DOHH2 (cell line): Measurements from ENCODE around the gene FMNL1.

Experiments used
- H3F3A ChIP-seq: fragments of 200-600 bp; sonication (generic), shearing (Covaris generic); 2 replicates; pipeline ENCODE4 v1.6.0; 2016; ENCODE audit warnings: antibody characterized with exemption, mild to moderate bottlenecking; ENCODE audit not compliant: control insufficient read depth, insufficient read depth
- H3K27ac ChIP-seq: fragments of 200-600 bp; sonication (generic); 2 replicates; pipeline ENCODE4 v1.5.1; 2014; ENCODE audit warnings: low read depth, mild to moderate bottlenecking, low read length, moderate library complexity
- H3K27me3 ChIP-seq: fragments of 200-600 bp; sonication (generic); 2 replicates; pipeline ENCODE4 v1.6.1; 2014; ENCODE audit warnings: mild to moderate bottlenecking, low read length, mixed read lengths; ENCODE audit not compliant: control insufficient read depth
- H3K36me3 ChIP-seq: fragments of 200-600 bp; sonication (generic); 2 replicates; pipeline ENCODE4 v1.6.1; 2014; ENCODE audit warnings: mild to moderate bottlenecking, low read length, moderate library complexity, mixed read lengths; ENCODE audit not compliant: control insufficient read depth
- H3K4me1 ChIP-seq: fragments of 200-600 bp; sonication (generic); 2 replicates; pipeline ENCODE4 v1.6.1; 2014; ENCODE audit warnings: mild to moderate bottlenecking, low read length, mixed read lengths; ENCODE audit not compliant: control insufficient read depth
- H3K4me2 ChIP-seq: fragments of 200-600 bp; sonication (generic); 2 replicates; pipeline ENCODE4 v1.6.0; 2014; ENCODE audit warnings: mild to moderate bottlenecking, low read length, moderate library complexity
- H3K4me3 ChIP-seq: fragments of 200-600 bp; sonication (generic); 2 replicates; pipeline ENCODE4 v1.5.1; 2014; ENCODE audit warnings: mild to moderate bottlenecking, low read length, mixed read lengths
- H3K79me2 ChIP-seq: fragments of 200-600 bp; sonication (generic); 2 replicates; pipeline ENCODE4 v1.6.1; 2014; ENCODE audit warnings: mild to moderate bottlenecking, low read length, mixed read lengths; ENCODE audit not compliant: control insufficient read depth
- H3K9me2 ChIP-seq: fragments of 200-600 bp; sonication (generic); replicated peaks from 2 replicates; pipeline ENCODE4 v1.6.1; 2014; ENCODE audit warnings: mild to moderate bottlenecking, low read length, mixed read lengths; ENCODE audit not compliant: control insufficient read depth
- H3K9me3 ChIP-seq: fragments of 200-600 bp; sonication (generic); 2 replicates; pipeline ENCODE4 v1.6.1; 2014; ENCODE audit warnings: antibody characterized with exemption, low read length, mixed read lengths; ENCODE audit not compliant: control insufficient read depth, insufficient read depth
- H4K20me1 ChIP-seq: fragments of 200-600 bp; sonication (generic); 2 replicates; pipeline ENCODE4 v1.6.0; 2014; ENCODE audit warnings: low read depth, mild to moderate bottlenecking, antibody characterized with exemption, low read length, moderate library complexity; ENCODE audit not compliant: control insufficient read depth, insufficient read depth
- CTCF ChIP-seq: fragments of 200-600 bp; sonication (generic); IDR thresholded peaks from one replicate; pipeline ENCODE4 v1.5.1; 2014; ENCODE audit warnings: antibody characterized with exemption, mild to moderate bottlenecking, low read depth, low read length; ENCODE audit not compliant: poor library complexity, severe bottlenecking
- EZH2phosphoT487 ChIP-seq: fragments of 200-600 bp; sonication (generic); IDR thresholded peaks from 2 replicates; pipeline ENCODE4 v1.6.1; 2017; ENCODE audit warnings: borderline replicate concordance, mild to moderate bottlenecking, antibody characterized with exemption, low read length, moderate library complexity, mixed read lengths

The FMNL1 gene

GRCh38 chr17:45260204-45260783, 38.6 kb downstream of the FMNL1 start:
- Histone ChIP-seq H3K79me2 (no peaks in the 10 kb centered on the region), H3K9me2 (no peaks in the 10 kb centered on the region), H3K4me1 (peaks cover 16% of the 10 kb centered on the region), H3K4me2 (no peak overlapping the region), H3K4me3 (no peak overlapping the region), H3K9me3 (no peaks in the 10 kb centered on the region), H3K27ac (no peak overlapping the region), H3K27me3 (no peaks in the 10 kb centered on the region), H3F3A (peaks cover 6% of the 10 kb centered on the region; the same call in 1 of the 2 replicates), H4K20me1 (no peaks in the 10 kb centered on the region), H3K36me3 (peaks cover 22% of the 10 kb centered on the region)
- TF ChIP-seq CTCF: no peak
- no peak for TF ChIP-seq EZH2phosphoT487

GRCh38 chr17:45261577-45262515, 40.2 kb downstream of the FMNL1 start, which contains the start of gene SPATA32:
TSS of gene SPATA32 (minus strand) at chr17:45262094. CDS start at chr17:45262016, 78 bp downstream.
- Histone ChIP-seq H3K36me3 (peaks cover 32% of the 10 kb centered on the region), H4K20me1 (no peaks in the 10 kb centered on the region), H3K27me3 (no peaks in the 10 kb centered on the region), H3F3A (peaks cover 6% of the 10 kb centered on the region; the same call in 1 of the 2 replicates), H3K27ac (no peak within 1 kb of the TSS), H3K9me2 (no peaks in the 10 kb centered on the region), H3K9me3 (no peaks in the 10 kb centered on the region), H3K4me3 (peak within 1 kb of the TSS; percentile 73), H3K79me2 (no peaks in the 10 kb centered on the region), H3K4me1 (peaks cover 16% of the 10 kb centered on the region), H3K4me2 (peak within 1 kb of the TSS; percentile 93)
- TF ChIP-seq EZH2phosphoT487 (no peak), CTCF (no peak)

GRCh38 chr17:45262516-45263476, 41.1 kb downstream of the FMNL1 start:
- H3K9me2 ChIP-seq: no peaks in the 10 kb centered on the region
- H3K36me3 ChIP-seq: peaks cover 41% of the 10 kb centered on the region
- H4K20me1 ChIP-seq: no peaks in the 10 kb centered on the region
- peaks cover 16% of the 10 kb centered on the region for H3K4me1 ChIP-seq
- no peak overlapping the region for H3K27ac ChIP-seq
- no peaks in the 10 kb centered on the region for H3K79me2 ChIP-seq
- H3F3A ChIP-seq: peaks cover 6% of the 10 kb centered on the region; the same call in 1 of the 2 replicates
- TF ChIP-seq EZH2phosphoT487 (no peak), CTCF (no peak)
- H3K4me3 ChIP-seq: peak overlapping the region; percentile 73
- H3K9me3 ChIP-seq: no peaks in the 10 kb centered on the region
- peak overlapping the region; percentile 93 for H3K4me2 ChIP-seq
- H3K27me3 ChIP-seq: no peaks in the 10 kb centered on the region
